Tibial artery (tissue), 4 donors: ENCODE measurements around the gene MPDU1.

Source experiments
- DNase-seq, 2 donors: peaks; one replicate each; pipeline ENCODE4 v3.0.0-alpha.2; 2019
- H3K27ac ChIP-seq, 2 donors: fragments of 200-600 bp; sonication (generic) in 1 of 2; 1 replicate in 1 of 2; 2 replicates in 1 of 2; pipeline ENCODE4 v1.5.1; 2018 to 2019; ENCODE audit warnings: mild to moderate bottlenecking in 1 of 2
- H3K27me3 ChIP-seq, 2 donors: fragments of 200-600 bp; sonication (generic) in 1 of 2; one replicate each; pipeline versions ENCODE4 v1.5.1 to v1.6.0; 2016 to 2019
- H3K36me3 ChIP-seq, 3 donors: fragments of 200-600 bp; sonication (generic) in 2 of 3; one replicate each; pipeline ENCODE4 v1.5.1; 2016 to 2019; ENCODE audit warnings: mild to moderate bottlenecking in 2 of 3
- H3K4me1 ChIP-seq, 4 donors: fragments of 200-600 bp; sonication (generic) in 2 of 4; 1 replicate in 3 of 4; 2 replicates in 1 of 4; pipeline ENCODE4 v1.5.1; 2016 to 2019
- H3K4me3 ChIP-seq, 2 donors: fragments of 200-600 bp; sonication (generic) in 1 of 2; 1 replicate in 1 of 2; 2 replicates in 1 of 2; pipeline ENCODE4 v1.5.1; 2018 to 2019; ENCODE audit warnings: mild to moderate bottlenecking in 2 of 2
- H3K9me3 ChIP-seq, 3 donors: fragments of 200-600 bp; sonication (generic) in 1 of 3; one replicate each; pipeline ENCODE4 v1.5.1; 2016 to 2019
- intact Hi-C: fragments of 100-400 bp; cut with DNase I; formaldehyde crosslinking; loops from one replicate; pipeline ENCODE4 v1.15.0; 2023; ENCODE audit warnings: low total_unique reads
- TF ChIP-seq, protein P1 (sequence below), 2 experiments: fragments of 200-600 bp in 1 of 2; fragments of 450-650 bp in 1 of 2; IDR thresholded peaks; one replicate each; pipeline ENCODE4 v1.5.1; 2017 to 2019; ENCODE audit warnings: antibody characterized with exemption in 2 of 2, mild to moderate bottlenecking in 1 of 2, moderate library complexity in 1 of 2

MPDU1 gene

DNA sequence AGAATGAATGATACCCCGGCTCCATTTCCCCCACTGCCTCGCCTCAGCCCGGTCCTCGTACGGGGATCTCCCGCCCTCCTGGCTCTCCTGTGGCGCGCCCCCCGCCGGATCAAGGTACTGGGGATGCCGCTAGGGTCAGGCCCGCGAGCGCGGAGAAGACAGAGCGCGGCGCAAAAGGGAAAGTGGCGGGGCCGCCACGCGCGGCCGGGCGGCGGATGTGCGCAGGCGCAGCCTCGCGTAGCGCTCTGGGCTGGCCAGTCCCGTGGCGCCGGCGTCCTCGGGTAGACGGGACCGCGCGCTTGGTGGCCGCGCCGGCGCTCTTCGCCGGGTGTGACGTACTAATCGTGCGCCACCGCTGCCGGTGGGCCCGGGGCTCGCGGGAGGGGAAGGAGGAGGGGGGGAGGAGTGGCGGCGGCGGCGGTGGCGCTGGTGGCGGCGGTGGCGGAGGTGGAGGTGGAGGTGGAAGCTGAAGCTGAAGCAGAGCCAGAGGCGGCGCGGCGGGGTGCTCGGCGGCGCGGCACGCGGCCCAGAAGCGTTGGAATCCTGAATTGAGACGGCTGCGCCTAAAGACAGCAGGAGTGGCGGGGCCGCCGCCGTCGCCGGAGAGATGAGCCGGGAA is 22.0 kb upstream of the MPDU1 start, which contains the start of gene SENP3:
Gene SENP3, plus strand, starts transcription at position 331 of the 619 bp plus-strand sequence. CDS start 1,158 bp downstream, outside the sequence.
- Histone ChIP-seq H3K36me3 (peaks cover 27 to 39% (median 29%) of the 10 kb centered on the region in 3 donors), H3K4me3 (peak within 1 kb of the TSS; percentile 86 to 99), H3K27me3 (no peaks in the 10 kb centered on the region), H3K9me3 (no peaks in the 10 kb centered on the region), H3K4me1 (peaks cover 0 to 76% (median 62%) of the 10 kb centered on the region in 4 donors), H3K27ac (peak within 1 kb of the TSS; percentile 95 to 96)
- peak; percentile 86 to 93 for DNase-seq
- intact Hi-C loops, result loop anchor here (1.0 to 10.0 kb wide), 5 partner anchors 47 to 307 kb away; partner anchors contain the start of genes CTDNEP1, ELP5, FGF11 and KCTD11
- TF ChIP-seq, protein P1, sequence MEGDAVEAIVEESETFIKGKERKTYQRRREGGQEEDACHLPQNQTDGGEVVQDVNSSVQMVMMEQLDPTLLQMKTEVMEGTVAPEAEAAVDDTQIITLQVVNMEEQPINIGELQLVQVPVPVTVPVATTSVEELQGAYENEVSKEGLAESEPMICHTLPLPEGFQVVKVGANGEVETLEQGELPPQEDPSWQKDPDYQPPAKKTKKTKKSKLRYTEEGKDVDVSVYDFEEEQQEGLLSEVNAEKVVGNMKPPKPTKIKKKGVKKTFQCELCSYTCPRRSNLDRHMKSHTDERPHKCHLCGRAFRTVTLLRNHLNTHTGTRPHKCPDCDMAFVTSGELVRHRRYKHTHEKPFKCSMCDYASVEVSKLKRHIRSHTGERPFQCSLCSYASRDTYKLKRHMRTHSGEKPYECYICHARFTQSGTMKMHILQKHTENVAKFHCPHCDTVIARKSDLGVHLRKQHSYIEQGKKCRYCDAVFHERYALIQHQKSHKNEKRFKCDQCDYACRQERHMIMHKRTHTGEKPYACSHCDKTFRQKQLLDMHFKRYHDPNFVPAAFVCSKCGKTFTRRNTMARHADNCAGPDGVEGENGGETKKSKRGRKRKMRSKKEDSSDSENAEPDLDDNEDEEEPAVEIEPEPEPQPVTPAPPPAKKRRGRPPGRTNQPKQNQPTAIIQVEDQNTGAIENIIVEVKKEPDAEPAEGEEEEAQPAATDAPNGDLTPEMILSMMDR (IDR thresholded peaks at IDR 0.05), result no peak

DNA sequence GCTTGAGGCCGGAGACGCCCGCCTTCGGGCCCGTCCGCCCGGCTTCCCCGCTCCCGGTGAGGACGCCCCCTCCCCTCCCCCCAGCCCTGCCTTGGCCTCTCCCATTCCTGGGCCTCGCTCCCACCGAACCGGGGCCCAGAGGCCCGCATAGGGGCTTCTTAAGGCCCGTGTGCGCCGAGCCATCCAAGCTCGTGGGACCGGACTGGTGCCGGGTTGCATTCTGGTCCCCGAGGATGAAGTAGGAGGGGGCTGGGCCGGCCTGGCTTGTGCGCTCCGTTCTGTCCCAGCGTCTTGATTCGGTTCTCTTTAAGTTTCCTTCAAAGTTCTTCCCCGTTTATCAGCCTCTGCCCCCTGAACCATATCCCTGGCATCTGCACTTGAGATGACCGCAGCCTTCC is 21.4 kb upstream of the MPDU1 start:
- no peak for DNase-seq
- Histone ChIP-seq H3K4me1 (peaks cover 0 to 72% (median 61%) of the 10 kb centered on the region in 4 donors), H3K27ac (peak overlapping the region; percentile 95 to 96), H3K27me3 (no peaks in the 10 kb centered on the region), H3K9me3 (no peaks in the 10 kb centered on the region), H3K4me3 (peak overlapping the region; percentile 86 to 99), H3K36me3 (peaks cover 32 to 44% (median 34%) of the 10 kb centered on the region in 3 donors)
- intact Hi-C loops, result loop anchor here (5.0 to 10.0 kb wide), 4 partner anchors 63 to 307 kb away; partner anchors contain the start of genes CTDNEP1, ELP5, FGF11 and KCTD11
- TF ChIP-seq, protein P1 (IDR thresholded peaks at IDR 0.05), result no peak

DNA sequence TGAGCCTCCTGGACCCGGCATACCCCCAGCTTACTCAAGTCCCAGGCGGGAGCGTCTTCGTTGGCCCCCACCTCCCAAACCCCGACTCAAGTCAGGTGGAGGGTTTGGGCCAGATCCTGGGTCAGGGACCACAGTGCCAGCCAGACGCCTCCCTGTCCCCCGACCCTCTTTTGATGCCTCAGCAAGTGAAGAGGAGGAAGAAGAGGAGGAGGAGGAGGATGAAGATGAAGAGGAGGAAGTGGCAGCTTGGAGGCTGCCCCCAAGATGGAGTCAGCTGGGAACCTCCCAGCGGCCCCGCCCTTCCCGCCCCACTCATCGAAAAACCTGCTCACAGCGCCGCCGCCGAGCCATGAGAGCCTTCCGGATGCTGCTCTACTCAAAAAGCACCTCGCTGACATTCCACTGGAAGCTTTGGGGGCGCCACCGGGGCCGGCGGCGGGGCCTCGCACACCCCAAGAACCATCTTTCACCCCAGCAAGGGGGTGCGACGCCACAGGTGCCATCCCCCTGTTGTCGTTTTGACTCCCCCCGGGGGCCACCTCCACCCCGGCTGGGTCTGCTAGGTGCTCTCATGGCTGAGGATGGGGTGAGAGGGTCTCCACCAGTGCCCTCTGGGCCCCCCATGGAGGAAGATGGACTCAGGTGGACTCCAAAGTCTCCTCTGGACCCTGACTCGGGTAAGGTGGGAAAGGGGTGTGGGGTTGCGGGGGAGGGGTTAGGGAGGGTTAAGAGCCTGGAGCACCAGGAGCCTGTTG is 20.4 kb upstream of the MPDU1 start:
- H3K4me1 ChIP-seq, result peaks cover 0 to 64% (median 50%) of the 10 kb centered on the region in 4 donors
- intact Hi-C loops, result loop anchor here (5.0 to 10.0 kb wide), 4 partner anchors 62 to 308 kb away; partner anchors contain the start of genes CTDNEP1, ELP5, FGF11 and KCTD11
- H3K4me3 ChIP-seq, result peak overlapping the region in 1 of 2 donors; percentile 99
- no peaks in the 10 kb centered on the region for H3K9me3 ChIP-seq
- TF ChIP-seq, protein P1 (IDR thresholded peaks at IDR 0.05), result no peak
- DNase-seq, result no peak
- peaks cover 37 to 52% (median 41%) of the 10 kb centered on the region in 3 donors for H3K36me3 ChIP-seq
- H3K27ac ChIP-seq, result peak overlapping the region in 1 of 2 donors; percentile 96
- no peaks in the 10 kb centered on the region for H3K27me3 ChIP-seq

DNA sequence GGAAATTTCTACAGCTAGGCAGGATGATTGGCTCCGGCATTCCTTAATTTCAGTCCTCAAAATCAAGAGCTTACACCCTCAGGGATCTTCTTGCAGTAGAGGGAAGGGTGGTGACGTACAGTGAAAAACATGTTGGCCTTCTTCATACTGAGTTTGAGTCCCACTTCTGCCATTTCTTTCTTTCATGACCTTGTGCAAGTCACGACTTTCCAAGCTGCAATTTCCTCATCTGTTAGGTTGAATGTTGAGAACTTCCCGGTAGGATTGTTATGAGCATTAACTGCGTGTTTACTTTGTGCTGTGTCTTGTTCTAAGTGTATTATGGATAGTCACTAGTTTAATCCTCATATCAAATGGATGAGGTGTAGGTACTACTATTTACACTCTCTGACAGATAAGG is 14.1 kb upstream of the MPDU1 start:
- H3K9me3 ChIP-seq, result no peaks in the 10 kb centered on the region
- H3K27ac ChIP-seq, result no peak overlapping the region
- H3K36me3 ChIP-seq, result peaks cover 44 to 82% (median 53%) of the 10 kb centered on the region in 3 donors
- H3K27me3 ChIP-seq, result no peaks in the 10 kb centered on the region
- no peak overlapping the region for H3K4me3 ChIP-seq
- TF ChIP-seq, protein P1 (IDR thresholded peaks at IDR 0.05), result no peak
- peaks cover 0 to 24% (median 12%) of the 10 kb centered on the region in 4 donors for H3K4me1 ChIP-seq
- intact Hi-C loops, result loop anchor here (10.0 kb wide), 2 partner anchors 55 to 315 kb away; partner anchors contain the start of genes CTDNEP1, ELP5 and SAT2
- DNase-seq, result no peak

DNA sequence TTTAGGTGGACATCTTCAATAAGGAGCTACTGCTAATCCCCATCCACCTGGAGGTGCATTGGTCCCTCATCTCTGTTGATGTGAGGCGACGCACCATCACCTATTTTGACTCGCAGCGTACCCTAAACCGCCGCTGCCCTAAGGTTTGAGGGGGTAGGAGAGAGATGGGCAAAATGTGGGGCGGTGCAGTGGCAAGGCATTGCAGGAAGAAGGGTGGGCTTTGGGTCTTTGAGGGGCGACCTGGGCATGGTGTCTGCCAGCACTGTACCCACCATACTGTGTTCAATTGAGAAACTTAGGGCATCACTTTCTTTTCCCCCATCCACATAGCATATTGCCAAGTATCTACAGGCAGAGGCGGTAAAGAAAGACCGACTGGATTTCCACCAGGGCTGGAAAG is 13.3 kb upstream of the MPDU1 start:
- intact Hi-C loops, result no loop called here
- H3K27me3 ChIP-seq, result no peaks in the 10 kb centered on the region
- TF ChIP-seq, protein P1 (IDR thresholded peaks at IDR 0.05), result no peak
- no peaks in the 10 kb centered on the region for H3K9me3 ChIP-seq
- H3K36me3 ChIP-seq, result peaks cover 43 to 82% (median 53%) of the 10 kb centered on the region in 3 donors
- no peak overlapping the region for H3K27ac ChIP-seq
- DNase-seq, result no peak
- no peak overlapping the region for H3K4me3 ChIP-seq
- peaks cover 0 to 27% (median 18%) of the 10 kb centered on the region in 4 donors for H3K4me1 ChIP-seq
